Activated CD4-positive, CD25-positive, alpha-beta regulatory T cell treated with anti-CD3 and anti-CD28 coated beads, Interleukin-2, amount 50 U/mL, for 24 hours (primary cell): ENCODE measurements around the gene REXO1.

ENCODE experiments used
- ATAC-seq, 2 donors: fragments of 150-1000 bp; cut with Tn5 transposase; one replicate each; pipeline ENCODE4 v1.10.0; 2021; ENCODE audit warnings: mild to moderate bottlenecking in 1 of 2, moderate library complexity in 1 of 2

REXO1 gene

GRCh38 chr19:1860821-1861598 is 12.7 kb upstream of the REXO1 start:
- ATAC-seq = no peak

- no peak for ATAC-seq
Measured at GRCh38 chr19:1860042-1860775, 11.9 kb upstream of the REXO1 start.

DNA sequence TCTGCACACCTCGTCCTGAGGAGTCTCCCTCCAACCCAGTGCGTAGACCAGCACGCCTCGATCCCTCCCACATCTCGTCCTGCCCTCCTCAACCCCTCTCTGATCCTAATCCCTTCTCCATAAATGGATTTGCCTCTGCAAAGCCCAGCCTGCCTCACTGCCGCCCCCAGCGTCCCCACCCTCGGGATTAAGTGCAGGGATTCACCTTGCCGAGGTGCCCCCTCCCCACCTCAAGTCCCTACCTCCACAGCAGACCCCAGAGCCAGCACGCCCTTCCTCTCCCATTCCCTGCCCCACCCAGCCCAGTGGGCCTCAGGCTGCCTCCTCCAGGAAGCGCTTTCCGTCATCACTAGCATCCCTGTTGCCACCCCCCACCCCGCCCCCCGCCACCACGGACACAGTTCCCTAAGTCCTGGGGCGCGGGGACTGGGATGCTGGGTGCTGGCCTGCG is 11.1 kb upstream of the REXO1 start:
- ATAC-seq = no peak

GRCh38 chr19:1858412-1859081 is 10.3 kb upstream of the REXO1 start:
- ATAC-seq = no peak

GRCh38 chr19:1857648-1858326 is 9.5 kb upstream of the REXO1 start:
- ATAC-seq = no peak

GRCh38 chr19:1856698-1857603 is 8.7 kb upstream of the REXO1 start:
- peak; percentile 11 to 23 for ATAC-seq

DNA sequence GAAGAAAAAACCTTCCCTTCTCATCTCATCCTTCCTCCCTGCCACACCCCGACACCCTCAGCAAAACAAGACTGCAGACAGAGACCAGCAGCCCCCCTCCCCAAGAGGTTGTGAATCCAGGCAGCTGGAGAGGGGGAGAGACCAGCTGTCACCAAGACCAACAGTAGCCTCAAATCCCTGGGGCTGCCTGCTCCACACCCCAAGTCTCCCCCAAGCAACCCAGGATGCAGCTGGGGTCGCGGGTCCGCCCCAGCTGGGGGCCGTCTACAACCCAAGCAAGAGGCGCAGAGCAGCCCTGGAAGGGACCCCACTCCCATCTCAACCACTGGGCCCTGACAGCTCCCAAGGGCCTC is 8.0 kb upstream of the REXO1 start:
- no peak for ATAC-seq

DNA sequence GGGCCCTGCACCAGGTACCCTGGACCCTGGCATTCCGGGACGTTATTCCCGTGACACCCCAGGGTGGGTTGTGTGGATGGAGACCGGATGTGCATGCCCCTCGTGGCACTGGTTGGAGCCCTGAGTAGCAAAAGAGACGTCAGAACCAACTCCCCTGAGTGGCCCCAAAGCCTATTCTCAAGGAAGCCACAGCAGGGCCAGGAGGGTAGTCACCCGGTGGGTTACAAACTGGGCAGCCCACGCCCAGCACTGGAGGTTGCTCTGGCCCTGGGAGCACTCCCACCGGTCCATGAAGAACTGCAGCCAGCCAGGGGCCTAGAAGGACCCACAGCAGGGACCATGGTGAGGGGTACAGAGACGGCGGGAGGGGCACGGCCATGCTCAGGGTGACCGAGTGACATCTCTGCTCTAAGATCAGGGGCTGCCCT is 7.6 kb upstream of the REXO1 start:
- peak; percentile 30 for ATAC-seq

- peak; percentile 71 to 74 for ATAC-seq
Measured at GRCh38 chr19:1855040-1855827, 7.0 kb upstream of the REXO1 start.

DNA sequence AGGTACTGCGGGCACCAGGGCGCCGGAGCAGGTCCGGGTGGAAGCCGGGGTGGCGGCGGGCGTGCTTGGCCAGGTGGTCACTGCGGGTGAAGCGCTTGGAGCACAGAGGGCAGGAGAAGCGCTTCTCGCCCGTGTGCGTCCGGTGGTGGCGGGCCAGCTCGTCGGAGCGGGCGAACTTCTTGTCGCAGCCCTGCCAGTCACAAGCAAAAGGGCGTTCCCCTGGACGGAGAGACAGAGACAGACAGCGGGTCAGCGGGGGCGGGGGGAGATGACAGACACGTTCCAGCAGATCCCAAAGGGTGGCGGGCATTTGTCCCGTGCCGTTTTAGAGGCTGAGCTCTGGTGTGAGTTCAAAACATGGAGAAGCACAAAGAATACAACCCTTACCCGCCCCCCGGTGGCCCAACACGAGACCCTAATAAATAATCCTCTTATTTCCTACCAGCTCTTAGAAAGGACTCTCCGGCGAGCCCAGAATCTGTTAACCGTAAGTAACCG is 6.3 kb upstream of the REXO1 start:
- no peak for ATAC-seq

DNA sequence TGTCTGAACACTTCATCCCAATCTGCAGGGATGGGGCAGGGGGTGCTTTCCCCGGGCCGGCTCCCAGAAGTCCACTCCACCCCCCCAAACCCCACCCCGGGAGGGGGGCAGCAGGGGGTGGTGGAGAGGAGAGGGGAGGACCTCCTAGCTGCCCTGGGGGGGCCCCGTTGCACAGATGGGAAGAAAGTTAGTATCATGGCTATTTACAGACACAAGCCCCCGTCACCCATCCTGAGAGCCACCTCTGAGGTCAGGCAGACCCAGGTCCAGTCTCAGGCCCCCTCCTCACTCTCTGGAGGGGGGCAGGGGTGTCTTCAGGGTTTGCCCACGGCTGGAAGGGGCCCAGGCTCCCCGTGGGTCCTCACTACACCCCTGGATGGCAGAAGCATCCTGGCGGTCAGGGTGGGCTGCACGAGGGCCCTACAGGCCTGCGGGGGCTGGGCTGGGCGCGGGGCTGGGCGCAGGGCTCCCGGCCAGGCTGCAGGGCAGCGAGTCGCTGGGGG is 5.8 kb upstream of the REXO1 start:
- ATAC-seq = no peak

- peak; percentile 21 to 22 for ATAC-seq
Measured at GRCh38 chr19:1853295-1854038, 5.2 kb upstream of the REXO1 start.

- no peak for ATAC-seq
Measured at GRCh38 chr19:1852581-1853128, 4.4 kb upstream of the REXO1 start.

DNA sequence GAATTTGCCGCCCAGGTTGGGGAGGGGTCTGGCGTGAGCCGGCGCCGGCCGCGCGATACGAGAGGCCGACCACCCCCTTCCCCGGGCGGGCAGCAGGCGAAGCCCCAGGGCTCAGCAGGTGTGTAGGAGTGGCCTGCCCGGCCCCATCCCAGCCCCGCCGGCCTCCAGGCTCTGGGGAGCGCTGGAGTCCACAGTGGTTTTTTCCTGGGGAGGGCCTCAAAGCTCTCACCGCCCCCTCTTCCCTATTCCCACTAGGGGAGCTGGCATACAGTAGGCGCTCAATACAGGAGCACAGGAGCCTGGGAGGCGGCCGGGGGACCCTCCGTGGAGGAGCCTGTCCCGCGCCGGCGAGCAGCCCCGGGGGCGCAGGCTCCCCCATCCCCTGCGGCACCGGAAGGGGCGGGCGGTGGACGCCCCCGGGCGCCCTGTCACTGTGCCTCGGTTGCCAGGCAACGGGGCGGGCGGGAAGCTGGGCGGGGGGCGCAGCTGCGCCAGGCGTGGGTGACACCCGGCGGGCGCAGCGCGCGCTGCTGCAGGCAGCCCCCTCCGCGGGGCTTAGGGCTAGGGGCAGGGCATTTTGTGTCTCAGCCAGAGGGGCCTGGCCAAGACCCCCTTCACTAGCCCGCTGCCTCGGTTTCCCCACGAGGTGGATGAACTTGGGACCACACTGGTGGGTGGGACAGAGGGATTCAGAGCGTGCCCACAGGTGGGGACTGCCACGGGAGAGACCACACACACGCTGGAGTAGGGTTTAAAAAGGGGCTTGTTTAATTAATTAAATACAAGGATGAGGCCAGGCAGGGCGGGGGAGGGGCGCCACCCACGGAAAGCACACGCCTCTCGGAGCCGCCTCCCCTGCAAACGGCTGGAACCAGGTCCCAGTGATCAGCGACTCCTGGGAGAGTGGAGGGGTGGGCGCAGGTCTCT is 3.6 kb upstream of the REXO1 start:
- ATAC-seq = no peak

DNA sequence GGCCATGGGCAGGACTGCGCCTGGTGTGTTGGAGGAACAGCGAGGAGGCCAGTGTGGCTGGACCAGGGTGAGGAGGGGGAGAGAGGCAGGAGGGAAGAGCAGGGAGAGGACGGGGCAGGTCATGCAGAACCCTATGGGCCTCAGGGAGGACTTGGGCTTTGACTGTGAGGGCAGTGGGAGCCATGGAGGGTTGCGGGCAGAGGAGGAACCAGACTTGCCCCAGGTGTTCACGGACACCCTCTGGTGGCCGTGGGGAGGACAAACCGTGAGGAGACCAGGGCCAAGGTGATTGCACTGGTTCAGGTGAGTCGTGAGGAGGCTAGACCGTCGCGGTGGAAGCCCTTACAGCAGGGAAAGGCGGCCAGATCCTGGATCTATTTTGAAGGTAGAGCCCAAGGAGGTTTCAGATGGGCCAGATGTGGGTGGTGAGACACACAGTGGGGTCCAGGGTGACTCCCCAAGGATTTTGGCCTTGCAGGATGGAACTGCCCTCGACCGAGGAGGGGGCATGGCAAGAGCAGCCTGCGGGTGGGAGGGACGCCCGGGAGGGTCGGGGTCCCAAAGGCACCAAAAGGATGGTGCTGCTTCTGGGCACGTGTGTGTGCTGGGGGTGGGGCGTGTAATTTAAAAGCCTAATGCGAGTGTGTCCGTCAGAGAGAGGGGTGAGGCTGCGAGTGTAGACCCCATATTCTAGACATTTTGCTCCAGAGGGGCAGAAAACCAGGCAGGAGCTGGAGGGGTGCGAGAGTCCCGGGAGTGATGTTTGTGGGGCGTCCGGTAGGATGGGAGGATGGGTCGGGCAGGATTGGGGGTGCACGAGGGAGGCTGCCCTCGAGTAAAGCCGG is 2.7 kb upstream of the REXO1 start:
- no peak for ATAC-seq

DNA sequence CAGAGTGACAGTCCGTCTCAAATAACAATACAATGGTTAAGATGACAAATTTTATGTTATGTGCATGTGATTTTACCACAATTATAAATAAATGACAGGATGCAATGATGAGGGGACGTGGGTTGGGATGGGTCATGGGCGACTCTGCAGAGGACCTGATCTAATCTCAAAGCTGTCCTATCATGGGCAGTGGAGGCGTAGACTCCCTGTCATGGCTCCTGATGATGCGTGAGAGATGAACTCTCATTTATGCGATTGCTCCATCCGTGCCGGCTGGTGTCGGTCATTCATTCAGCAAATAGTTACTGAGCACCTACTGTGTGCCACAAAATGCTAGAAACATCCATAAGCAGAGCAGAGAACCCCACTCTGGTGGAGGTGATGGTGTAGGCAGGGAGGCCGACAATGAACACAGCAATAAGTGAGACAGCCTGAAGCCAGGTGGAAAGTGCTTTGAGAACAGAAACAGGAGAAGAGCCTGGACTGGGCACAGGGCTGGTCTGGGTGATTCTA is 1.7 kb upstream of the REXO1 start:
- ATAC-seq = no peak

DNA sequence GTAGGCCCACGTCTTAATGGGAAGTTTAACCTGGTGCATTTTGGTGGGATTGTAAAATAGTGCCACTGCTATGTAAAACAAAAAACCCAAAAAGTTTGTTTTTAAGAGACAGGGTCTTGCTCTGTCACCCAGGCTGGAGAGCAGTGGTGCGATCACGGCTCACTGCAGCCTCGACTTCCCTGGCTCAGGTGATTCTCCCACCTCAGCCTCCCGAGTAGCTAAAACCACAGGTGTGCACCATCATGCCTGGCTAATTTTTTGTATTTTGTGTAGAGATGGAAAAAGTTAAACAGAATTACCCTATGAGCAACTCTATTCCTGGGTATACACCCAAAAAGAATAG is 820 bp upstream of the REXO1 start:
- ATAC-seq = no peak
